GM12873 (cell line): Measurements from ENCODE around the gene COL4A2.

Experiments used
- TF ChIP-seq, protein P1 (sequence below): IDR thresholded peaks from 2 replicates; pipeline ENCODE4 v1.5.1; 2012; ENCODE audit warnings: low read depth, mild to moderate bottlenecking, moderate library complexity, low read length, control low read depth; ENCODE audit not compliant: insufficient read depth; ENCODE audit errors: missing control alignments

COL4A2 gene

DNA sequence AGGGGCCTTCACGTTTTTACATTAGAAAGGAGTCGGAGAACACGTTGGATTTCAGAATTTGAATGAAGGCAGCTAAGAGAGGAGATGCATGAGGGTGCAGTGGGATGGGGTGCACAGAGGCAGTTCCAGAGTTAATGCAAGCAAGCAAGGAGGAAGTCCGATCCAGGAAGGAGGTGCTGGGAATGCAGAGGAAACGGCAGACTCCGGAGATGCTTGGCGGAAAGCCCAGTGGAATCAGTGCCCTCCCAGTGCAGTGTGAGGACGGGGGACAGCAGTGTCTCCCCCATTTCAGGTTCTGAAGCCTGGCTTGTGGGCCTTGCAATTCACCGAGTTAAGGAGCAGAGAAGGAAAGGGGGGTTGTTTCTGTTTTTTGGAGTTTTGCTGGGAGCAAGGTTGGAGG, 100.4 kb downstream of the COL4A2 start:
- TF ChIP-seq, protein P1, sequence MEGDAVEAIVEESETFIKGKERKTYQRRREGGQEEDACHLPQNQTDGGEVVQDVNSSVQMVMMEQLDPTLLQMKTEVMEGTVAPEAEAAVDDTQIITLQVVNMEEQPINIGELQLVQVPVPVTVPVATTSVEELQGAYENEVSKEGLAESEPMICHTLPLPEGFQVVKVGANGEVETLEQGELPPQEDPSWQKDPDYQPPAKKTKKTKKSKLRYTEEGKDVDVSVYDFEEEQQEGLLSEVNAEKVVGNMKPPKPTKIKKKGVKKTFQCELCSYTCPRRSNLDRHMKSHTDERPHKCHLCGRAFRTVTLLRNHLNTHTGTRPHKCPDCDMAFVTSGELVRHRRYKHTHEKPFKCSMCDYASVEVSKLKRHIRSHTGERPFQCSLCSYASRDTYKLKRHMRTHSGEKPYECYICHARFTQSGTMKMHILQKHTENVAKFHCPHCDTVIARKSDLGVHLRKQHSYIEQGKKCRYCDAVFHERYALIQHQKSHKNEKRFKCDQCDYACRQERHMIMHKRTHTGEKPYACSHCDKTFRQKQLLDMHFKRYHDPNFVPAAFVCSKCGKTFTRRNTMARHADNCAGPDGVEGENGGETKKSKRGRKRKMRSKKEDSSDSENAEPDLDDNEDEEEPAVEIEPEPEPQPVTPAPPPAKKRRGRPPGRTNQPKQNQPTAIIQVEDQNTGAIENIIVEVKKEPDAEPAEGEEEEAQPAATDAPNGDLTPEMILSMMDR, result no peak

DNA sequence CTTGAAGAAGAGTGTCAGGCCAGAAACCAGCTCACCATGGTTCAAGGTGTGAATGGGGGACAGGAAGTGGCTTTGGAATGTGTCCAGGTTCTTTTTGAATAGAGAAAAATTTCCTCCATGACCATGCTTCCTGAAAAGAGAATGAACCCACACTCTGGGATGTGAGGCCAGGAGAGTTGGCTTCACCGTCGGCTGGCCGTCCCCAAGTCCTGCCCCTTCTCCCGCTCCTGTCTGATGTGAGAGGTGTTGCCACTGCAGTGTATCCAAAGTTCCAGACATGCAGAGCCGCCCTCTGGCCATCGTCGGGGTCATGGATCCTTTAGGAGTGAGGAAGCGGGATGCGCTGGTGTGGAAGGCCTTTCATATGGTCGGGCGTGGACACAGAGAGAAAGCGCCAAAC, 101.2 kb downstream of the COL4A2 start:
- TF ChIP-seq, protein P1, result no peak

DNA sequence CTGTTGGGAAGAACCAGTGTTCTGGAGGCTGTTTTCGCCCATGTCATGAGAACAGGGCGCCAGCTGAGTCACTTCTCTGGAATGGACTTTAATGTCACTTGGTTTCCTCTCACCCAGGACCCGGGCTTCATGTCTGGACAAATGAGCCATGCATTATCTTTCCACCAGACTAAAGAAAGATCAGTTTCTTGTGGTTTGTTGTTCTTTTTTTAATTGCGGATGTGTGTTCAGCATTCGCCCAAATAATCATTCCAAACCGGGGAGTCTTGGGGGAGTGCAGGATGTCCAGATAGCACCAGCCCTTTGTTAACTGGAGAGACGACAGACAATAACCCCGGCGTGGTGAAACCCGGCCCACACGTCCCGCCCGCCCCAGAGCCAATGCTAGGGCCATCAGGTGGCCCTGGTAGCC, 102.5 kb downstream of the COL4A2 start:
- TF ChIP-seq, protein P1, result no peak

DNA sequence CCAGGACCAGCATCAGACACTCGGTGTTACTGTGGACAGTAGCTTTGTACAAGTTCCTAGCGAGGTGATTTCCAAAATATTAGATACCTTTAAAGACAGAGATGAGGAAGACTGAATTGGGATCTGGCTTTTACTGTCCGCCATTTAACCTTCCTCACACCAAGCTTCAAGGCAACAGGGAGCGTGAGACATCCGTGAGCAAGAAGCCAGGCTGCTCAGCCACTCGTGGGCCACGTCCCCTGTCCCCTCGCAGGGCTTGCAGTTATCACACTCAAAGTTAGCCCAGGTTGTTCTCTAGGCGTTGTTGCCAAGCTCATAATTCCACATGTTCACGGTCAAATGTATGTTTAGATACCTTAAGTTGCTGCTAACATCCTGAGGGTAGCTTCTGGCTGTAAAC, 102.9 kb downstream of the COL4A2 start:
- TF ChIP-seq, protein P1, result no peak

DNA sequence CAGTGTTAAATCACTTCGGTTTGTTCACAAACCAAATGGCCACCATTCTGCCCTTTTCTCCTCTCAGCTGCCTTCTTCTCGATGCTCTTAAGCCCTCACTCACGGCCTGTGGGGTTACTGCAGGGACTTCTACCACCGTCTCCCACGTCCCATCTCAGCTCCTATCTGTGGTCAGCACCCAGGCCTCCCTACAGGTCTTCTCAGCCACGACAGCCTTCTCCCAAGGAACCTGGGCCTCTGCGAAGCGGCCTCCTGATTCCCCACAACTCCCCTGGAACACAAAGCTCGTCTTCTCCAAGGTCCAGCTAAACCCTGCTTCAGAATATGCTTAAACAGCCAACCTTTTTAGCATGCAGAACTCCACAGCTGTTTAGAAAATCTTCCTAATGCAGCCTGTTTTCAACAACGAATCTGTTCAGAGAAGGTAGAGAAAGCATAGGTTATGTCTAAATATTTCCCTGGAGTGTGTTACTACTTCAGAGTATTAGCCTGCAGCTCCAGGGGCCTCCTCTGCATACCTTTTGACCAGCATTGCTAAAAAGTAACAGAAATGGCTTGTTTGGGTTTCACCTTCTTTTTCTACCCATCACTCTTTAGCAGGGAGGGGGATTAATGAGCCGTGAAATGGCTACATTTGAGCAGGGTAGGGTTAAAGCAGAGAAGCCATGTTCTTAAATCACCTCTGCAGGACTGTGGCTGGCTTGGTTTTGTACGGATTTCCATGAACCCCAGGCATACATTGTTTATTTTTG, 104.0 kb downstream of the COL4A2 start:
- TF ChIP-seq, protein P1, result no peak

DNA sequence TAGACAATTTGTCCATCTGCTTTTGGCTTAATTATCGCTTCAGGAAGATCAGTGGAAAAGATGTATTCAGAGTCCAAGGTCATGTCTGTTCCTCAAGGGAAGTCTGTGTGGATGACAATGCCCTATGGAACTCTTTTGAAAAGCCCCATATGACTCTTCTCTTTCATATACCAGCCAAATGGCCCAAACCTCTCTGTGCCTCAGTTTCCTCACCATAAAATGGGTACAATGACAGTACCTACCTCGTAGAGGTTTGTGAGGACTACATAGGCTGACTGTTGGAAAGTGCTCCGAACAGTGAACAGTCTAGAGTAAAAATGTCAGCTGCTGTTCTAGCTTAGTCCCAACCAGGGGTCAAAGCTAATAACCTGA, 104.6 kb downstream of the COL4A2 start:
- TF ChIP-seq, protein P1, result no peak

DNA sequence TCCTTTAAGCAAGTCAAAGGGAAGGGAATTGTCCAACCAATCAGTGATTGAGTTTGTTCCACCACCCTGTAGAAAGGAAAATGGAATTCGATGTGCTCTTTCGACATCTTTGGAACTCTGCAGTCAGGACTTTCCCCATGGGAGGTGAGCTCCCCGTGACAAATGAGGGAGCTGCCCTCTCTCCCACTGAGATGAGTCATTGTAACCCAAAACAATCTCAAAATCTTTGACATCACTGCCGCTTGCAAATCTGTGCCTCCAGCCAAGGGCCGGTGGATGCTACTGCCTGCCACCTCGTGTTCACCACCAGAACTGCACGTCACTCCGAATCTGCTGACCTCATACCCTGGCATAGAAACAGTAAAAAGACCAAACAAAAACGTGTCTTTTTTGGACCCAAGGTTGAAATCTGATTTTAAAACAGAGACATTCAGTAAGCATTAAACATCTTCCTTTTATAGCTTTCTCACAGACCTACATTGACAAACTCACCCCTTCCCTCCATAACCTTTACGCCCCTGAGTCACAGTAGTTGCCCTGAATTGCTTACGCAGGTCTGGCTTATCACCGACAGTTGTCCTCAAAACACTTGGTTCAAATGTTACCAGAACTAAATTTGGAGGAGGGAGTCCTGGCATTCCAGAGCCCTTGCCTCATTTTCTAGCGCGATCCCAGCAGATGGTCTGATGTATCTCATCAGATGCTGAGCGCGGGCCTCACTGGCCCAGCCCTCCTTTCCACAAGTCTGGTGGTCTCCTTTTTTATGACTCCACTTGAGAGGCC, 105.2 kb downstream of the COL4A2 start:
- TF ChIP-seq, protein P1, result peak; percentile 93
